GM12873 (cell line): ENCODE results near the gene OR14C36.

Source experiments
- CTCF ChIP-seq: IDR thresholded peaks from 2 replicates; pipeline ENCODE4 v1.5.1; 2012; ENCODE audit warnings: low read depth, mild to moderate bottlenecking, moderate library complexity, low read length, control low read depth; ENCODE audit not compliant: insufficient read depth; ENCODE audit errors: missing control alignments

OR14C36 gene

GRCh38 chr1:248388426-248388825 is 39.9 kb downstream of the OR14C36 start:
- TF ChIP-seq CTCF = no peak

- no peak for TF ChIP-seq CTCF
Measured at GRCh38 chr1:248393050-248393449, 44.5 kb downstream of the OR14C36 start.
